ENCODE data around the gene KDM5C.

The KDM5C gene

GRCh38 chrX:53224860-53225797 is at the start of gene KDM5C:
TSS of gene KDM5C (minus strand) at chrX:53225207. CDS start at chrX:53224889, 318 bp downstream.
- peak; percentile 79 to 88 for DNase-seq (ENCODE audit: low read depth in 2 of 2)

DNA sequence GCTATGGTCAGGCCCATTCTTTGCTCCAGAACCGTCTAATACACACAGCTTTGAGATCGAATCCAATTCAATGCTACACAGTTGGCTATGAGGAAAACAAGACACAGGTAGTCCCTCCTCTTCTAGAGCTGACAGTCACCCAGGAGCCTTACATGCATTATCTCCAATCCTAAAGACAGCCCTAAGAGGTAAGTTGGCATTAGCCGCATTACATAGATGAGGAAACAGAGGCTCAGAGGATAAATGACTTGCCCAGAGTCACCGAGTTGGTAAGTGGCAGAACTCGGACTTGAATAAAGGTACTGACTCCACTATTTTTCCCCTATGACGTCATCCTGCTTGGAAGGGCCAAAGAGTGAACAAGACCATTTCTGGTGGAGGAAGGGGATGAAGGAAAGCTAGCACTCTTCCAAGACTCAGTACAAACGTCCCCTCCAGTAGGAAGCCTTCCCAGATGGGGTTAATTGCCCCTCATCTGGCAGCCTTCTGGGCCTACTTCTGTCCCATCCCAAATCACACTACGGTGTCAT is 47.9 kb upstream of the KDM5C start:
- no peak for DNase-seq (ENCODE audit: low read depth in 2 of 2)

DNA sequence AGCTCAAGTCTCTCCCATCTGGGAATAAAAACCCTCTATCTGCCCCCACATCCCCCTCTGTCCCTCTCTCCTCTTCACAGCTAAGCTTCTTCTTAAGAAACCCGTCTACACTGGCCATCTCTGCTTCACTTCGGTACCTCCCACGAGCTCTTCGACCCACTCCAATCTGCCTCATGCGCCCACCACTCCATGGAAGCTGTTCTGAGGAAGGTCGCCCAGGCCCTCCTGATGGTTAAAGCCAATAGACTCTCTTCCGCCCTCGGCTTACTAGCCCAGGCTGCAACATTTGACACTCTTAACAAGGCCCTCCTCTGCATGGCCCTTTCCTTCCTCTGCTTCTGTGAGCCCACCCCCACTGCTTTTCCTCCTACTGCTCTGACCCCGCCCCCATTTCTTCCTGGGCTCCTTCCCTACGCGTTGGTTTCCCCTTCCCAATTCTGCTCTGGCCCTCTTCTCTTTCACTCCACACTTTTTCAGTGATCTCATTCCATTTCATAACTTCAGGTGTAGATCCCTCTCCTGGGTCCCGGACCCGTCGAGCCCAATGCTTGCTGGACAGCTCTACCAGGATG is 44.6 kb upstream of the KDM5C start:
- DNase-seq (ENCODE audit: low read depth in 2 of 2): no peak

- no peak for DNase-seq (ENCODE audit: low read depth in 2 of 2)
Measured at GRCh38 chrX:53268173-53268572, 43.2 kb upstream of the KDM5C start.

GRCh38 chrX:53266914-53267313 is 41.9 kb upstream of the KDM5C start:
- DNase-seq (ENCODE audit: low read depth in 2 of 2): no peak

DNA sequence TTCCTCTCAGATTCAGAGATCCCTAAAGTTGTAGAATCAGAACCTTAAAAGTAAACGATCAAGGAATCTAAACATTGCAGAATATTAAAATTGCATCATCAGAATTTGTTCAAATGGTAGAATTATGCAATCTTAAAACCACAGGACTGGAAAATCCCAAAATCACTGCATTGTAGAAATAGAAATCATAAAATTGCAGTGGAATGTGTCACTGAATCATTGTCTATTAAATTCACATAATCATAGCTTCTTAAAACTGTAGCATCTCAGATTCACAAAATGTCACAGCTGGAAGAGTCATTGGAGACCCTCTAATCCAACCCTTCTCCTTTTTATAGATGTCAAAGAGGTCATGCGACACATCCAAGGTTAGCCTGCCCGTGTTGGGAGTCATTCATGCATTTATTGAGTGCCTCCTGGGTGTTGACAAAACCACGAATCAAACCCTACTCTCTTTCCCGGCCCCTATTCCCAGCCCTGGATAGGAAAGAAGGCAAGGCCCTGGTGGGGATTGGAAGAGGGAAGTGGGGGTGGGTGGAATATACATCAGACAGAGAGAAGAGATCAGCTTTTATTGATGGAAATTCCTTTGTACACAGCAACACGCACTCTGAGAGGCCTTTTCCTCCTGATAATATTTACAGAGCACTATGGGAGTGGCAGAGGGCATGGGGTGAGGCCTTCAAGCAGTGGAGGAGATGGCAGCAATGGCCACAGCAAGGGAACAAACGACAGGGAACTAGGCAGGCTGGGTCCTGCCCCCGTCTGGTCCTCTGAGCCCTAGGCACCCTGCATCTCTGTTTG is 41.0 kb upstream of the KDM5C start:
- DNase-seq (ENCODE audit: low read depth in 2 of 2): no peak

DNA sequence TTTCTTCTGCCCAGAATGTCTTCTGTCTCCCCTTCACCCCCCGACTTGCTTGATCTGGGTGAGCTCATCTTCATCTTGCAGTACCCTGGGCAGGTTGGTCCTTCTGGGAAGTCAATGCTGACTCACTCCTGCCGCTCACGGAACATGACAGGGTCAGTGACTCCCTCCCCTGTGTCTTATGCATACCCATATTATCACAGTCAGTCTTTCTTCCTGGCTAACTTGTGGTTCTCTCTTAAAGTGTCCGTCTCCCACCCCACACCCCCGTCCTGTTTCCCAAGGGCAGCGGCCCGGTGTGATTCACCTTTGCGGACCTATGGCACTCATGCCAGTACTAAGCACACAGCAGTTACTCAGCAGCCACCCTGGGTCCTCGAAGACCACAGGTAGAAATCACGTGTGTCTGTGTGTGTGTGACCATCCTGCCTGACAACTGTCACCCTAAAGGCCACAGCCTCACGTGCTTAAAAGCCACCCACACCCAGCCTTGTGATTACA is 38.6 kb upstream of the KDM5C start:
- DNase-seq (ENCODE audit: low read depth in 2 of 2): peak; percentile 46 to 57

DNA sequence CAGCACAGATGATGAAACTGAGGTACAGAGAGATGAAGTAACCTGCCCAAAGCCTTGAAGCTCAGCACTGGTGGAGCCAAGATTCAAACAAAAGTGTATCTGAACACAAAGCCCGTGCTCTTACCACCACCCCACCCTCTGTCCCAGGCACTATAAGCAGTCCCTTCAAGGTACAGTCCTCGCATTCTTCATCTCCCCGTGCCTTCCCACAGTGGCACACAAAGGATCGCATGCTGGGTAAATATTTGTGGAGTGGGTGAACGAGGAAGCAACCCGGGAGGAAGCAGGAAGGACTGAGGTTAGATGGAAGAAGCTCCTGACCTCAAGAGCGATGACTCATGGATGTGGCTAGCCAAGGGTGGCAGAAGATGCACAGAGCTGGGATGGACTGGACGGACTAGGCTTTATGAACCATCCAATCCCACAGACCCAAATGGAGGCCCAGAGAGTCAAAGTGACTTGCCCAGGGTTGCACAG is 37.9 kb upstream of the KDM5C start:
- DNase-seq (ENCODE audit: low read depth in 2 of 2): peak in 1 of 2 donors; percentile 9

DNA sequence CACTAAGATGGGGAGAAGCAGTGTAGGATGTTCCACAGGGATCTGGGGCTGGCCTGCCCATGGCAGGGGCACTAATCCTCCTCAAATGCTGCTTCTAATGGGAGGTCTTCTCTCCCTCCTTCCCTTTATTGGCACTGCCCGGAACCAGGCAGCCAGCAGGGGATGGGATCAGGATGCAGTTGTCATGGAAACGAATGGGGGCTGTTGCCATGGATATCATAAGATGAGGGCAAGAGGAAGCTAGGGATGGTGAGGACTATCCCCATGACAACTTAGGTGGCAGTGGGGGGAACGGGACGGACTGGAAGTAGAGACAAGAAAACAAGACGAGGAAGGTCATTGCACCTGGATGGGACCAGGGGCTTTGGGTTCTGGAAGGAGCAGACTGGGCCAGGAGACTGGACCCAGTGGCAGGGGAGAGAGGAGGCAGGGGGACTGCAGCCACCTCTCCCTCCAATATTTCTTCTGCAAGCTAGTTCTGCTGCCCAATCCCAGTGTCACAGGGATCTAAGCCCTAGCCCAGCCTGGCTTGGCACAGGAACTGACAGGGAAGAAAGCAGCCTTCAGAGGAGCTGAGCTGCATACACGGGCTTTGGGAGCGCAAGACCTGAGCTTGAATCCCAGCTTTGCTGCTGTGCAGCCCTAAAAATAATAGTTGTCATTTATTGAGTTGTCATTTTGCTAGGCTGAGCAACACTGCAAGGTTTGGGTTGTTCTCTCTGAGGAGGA is 37.3 kb upstream of the KDM5C start:
- no peak for DNase-seq (ENCODE audit: low read depth in 2 of 2)

GRCh38 chrX:53261355-53261972 is 36.5 kb upstream of the KDM5C start:
- no peak for DNase-seq (ENCODE audit: low read depth in 2 of 2)

GRCh38 chrX:53260836-53261235 is 35.8 kb upstream of the KDM5C start:
- DNase-seq (ENCODE audit: low read depth in 2 of 2): no peak

GRCh38 chrX:53257670-53258423 is 32.8 kb upstream of the KDM5C start:
- DNase-seq (ENCODE audit: low read depth in 2 of 2): no peak

DNA sequence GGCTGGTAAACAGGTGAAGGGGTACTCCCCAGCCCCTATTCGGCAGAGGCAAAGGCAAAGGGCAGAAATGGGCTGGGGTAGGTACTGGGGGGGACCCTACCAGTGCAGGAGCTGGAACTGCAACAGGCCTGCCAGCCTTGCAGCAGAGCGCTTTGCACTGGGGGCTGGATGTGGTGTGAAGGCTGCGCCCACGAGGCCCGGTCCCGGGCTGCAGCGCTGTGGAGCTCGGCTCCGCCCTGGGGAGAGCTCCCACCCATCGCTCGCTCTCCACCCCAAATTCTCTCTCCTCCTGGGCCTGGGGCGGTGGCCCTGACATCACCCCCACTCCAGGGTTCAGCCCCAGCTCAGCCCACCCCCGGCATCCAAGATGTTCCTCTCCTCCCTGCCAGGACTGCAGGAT is 32.2 kb upstream of the KDM5C start:
- DNase-seq (ENCODE audit: low read depth in 2 of 2): no peak

GRCh38 chrX:53256446-53257041 is 31.5 kb upstream of the KDM5C start:
- DNase-seq (ENCODE audit: low read depth in 2 of 2): no peak

- DNase-seq (ENCODE audit: low read depth in 2 of 2): no peak
Measured at GRCh38 chrX:53255738-53256191, 30.8 kb upstream of the KDM5C start.

DNA sequence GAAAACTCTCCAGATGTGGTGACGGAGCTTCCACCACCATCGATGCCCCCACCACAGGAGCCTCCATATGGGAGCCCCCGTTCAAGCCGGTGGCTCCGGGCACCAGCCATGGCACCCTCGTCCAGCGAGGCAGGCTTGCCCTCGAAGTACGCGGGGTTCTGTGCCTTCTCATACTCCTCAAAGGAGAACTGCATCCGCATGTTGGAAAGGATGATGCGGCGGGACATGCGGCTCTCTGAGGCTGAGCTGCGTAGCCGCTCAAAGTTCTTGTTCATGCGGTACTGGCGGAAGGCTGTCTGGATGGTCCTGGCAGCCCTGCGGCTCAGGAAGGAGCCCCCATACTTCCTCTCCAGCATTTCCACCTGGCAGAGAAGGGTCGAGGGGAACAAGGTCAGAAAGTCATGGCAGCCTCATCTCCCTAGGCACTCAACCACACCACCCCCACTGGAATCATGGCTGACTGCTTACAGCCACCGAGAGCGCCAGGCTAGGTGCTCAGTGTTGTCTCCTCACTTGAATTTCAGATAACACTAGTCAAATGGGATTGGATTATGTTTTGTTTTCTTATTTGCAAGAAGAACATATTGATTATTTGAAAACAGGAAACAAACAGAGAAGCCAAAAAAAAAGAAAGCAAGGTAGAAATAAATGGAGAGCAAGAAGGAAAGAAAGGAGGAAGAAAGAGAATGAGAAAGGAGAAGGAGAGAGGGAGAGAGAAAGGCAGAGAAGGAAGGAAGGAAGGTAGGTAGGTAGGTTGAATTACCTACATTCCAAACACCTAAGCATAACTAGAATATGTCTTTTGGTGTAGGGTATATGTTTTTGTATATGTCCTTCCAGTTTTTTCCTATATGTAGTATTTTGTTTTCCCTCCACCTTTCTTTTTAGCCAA is 29.8 kb upstream of the KDM5C start:
- DNase-seq (ENCODE audit: low read depth in 2 of 2): no peak

GRCh38 chrX:53253293-53254020 is 28.4 kb upstream of the KDM5C start:
- DNase-seq (ENCODE audit: low read depth in 2 of 2): no peak

- DNase-seq (ENCODE audit: low read depth in 2 of 2): no peak
Measured at GRCh38 chrX:53251307-53251706, 26.3 kb upstream of the KDM5C start.

All from stimulated activated CD4-positive, alpha-beta T cell treated with anti-CD3 and anti-CD28 coated beads, Interleukin-15, amount 100 ng/mL, for 48 hours (primary cell).